Upper lobe of left lung (tissue), 4 donors: ENCODE results near the gene NR2C2.

Experiments used
- CTCF ChIP-seq, 6 experiments: fragments of 450-650 bp in 4 of 6; fragments of 200-600 bp in 2 of 6; sonication (generic) in 2 of 6; IDR thresholded peaks; one replicate each; pipeline ENCODE4 v1.5.1; 2016 to 2019; ENCODE audit warnings: antibody characterized with exemption in 6 of 6
- POLR2A ChIP-seq, 4 donors: fragments of 450-650 bp; IDR thresholded peaks; one replicate each; pipeline ENCODE4 v1.5.1; 2016 to 2017; ENCODE audit warnings: antibody characterized with exemption in 4 of 4, mild to moderate bottlenecking in 2 of 4
- POLR2AphosphoS5 ChIP-seq, 2 donors: sonication (generic); formaldehyde crosslinking; IDR thresholded peaks; one replicate each; pipeline ENCODE4 v1.5.1; 2017; ENCODE audit warnings: antibody characterized with exemption in 2 of 2

GRCh38 chr3:14959359-14959943, 12.1 kb downstream of the NR2C2 start:
- TF ChIP-seq CTCF (IDR thresholded peaks at IDR 0.05) (no peak), POLR2A (IDR thresholded peaks at IDR 0.05) (no peak), POLR2AphosphoS5 (IDR thresholded peaks at IDR 0.05) (no peak)
